GM21529 (cell line): Measurements from ENCODE around the gene S100A16.
A peak's percentile ranks its signal among the peaks of the same experiment; 100 is the strongest.
"Not testable (repeated sequence)": the region's sequence is repeated elsewhere in the genome, so short reads cannot be mapped to it uniquely, and the experiment has no call there.

Experiments used
- ATAC-seq: cut with Tn5 transposase; IDR thresholded peaks from one replicate; pipeline ENCODE4 v1.9.1; 2021; ENCODE audit not compliant: unreplicated experiment

The S100A16 gene

DNA sequence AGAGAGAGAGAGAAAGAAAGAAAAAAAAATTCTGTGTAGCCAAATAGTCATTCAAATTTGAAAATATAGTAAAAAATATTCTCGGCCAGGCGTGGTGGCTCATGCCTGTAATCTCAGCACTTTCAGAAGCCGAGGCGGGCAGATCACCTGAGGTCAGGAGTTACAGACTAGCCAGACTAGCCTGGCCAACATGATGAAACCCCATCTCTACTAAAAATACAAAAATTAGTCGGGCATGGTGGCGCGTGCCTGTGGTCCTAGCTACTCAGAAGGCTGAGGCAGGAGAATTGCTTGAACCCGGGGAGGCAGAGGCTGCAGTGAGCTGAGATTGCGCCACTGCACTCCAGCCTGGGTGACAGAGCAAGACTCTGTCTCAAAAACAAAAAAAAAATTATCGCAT lies 24.9 kb downstream of the S100A16 start:
- ATAC-seq, result not testable (repeated sequence)

DNA sequence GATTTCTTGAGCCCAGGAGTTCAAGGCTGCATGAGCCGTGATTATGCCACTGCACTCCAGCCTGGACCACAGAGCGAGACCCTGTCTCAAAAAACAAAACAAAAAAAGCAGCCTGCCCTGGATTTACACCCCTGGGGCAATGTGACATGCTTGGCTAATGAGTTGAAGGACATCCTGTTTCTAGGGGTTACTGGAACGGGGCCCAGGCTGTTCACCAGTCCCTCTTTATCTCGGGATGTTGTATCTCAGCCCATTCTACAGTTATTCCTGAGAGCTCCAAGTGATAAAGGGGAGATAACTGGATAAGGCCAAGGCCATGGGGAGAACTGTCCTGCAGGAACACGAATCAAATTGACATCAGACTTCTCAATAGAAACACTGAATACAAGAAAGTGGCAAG lies 25.6 kb downstream of the S100A16 start:
- no peak for ATAC-seq

DNA sequence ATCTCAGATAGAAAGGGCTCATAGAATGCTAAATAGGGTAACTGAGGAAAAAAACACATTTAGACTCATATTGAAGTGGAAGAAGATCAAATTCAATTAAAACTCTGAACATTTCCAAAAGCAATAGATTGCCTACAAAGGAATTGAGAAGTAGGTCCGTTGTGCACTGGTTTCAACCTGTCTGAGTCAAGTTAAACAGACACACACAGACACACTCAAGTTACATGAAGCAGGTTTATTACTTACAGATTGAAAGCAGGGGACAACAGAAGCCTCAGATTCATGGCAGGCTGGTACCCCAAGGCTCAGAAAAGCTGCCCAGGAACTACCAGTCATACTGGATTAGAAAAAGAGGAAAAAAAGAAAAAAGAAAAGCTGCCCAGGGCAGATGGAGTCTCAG lies 26.6 kb downstream of the S100A16 start:
- ATAC-seq, result no peak

DNA sequence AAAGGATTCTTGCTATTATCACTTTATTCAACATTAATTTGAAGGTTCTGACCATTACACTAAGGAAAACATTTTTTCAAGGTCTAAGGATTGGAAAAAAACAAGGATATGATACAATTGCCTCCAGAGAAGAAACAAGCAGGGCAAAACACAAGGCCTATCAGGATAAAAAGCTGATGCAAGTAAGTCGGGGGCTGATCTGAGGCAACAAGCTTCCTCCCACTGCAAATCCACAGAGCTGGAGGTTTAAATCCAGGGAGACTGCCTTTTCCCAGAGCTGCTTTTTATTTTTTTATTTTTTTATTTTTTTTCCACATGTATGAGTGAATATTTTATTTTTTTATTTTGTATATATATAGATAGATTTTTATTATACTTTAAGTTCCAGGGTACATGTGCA lies 27.9 kb downstream of the S100A16 start:
- no peak for ATAC-seq

DNA sequence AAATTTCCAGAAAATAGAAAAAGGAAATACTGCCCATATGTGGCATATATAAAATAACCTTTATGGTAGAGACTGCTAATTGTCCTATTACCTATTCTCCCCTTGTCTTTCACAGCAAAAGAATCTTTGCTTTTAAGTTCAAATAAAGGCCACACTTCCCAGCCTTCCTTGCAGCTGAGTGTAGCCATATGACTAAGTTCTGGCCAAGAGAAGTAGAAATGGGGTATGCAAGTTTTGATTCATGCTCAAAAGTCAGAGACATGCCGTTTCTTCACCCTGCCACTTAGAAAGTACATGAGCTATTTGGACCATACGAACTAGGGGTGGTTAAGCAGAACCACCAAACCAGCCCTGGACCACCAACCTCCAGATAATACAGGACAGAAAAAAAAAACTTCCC lies 29.0 kb downstream of the S100A16 start:
- ATAC-seq, result no peak

DNA sequence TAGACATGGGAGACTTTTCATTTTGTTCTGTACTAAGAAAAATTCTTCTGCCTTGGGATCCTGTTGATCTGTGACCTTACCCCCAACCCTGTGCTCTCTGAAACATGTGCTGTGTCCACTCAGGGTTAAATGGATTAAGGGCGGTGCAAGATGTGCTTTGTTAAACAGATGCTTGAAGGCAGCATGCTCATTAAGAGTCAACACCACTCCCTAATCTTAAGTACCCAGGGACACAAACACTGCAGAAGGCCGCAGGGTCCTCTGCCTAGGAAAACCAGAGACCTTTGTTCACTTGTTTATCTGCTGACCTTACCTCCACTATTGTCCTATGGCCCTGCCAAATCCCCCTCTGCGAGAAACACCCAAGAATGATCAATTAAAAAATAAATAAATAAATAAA lies 29.4 kb downstream of the S100A16 start:
- ATAC-seq, result not testable (repeated sequence)

DNA sequence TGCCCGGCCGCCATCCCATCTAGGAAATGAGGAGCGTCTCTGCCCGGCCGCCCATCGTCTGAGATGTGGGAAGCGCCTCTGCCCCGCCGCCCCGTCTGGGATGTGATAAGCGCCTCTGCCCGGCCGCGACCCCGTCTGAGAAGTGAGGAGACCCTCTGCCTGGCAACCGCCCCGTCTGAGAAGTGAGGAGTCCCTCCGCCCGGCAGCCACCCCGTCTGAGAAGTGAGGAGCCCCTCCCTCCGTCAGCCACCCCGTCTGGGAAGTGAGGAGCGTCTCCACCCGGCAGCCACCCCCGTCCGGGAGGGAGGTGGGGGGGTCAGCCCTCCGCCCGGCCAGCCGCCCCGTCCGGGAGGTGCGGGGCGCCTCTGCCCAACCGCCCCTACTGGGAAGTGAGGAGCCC lies 30.1 kb downstream of the S100A16 start:
- ATAC-seq, result not testable (repeated sequence)

DNA sequence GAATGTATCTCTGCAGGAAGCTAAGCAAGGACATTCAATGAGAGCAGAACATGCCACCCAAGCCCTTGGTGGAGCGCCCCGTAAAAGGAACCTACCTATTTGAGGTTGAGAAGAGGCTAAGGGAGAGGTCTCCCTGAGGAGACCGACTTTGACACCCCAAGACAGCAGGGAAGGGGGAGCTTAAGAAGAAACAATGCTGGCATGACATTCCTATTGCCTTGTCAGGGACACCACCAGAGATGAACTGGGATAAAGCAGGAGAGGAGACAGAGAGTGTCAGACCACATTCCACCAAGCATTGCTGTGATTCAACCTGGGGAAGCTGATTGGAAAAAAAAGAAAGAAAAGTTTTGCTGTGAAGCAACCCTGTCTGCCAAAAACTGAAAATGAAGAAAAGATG lies 34.0 kb downstream of the S100A16 start:
- no peak for ATAC-seq

DNA sequence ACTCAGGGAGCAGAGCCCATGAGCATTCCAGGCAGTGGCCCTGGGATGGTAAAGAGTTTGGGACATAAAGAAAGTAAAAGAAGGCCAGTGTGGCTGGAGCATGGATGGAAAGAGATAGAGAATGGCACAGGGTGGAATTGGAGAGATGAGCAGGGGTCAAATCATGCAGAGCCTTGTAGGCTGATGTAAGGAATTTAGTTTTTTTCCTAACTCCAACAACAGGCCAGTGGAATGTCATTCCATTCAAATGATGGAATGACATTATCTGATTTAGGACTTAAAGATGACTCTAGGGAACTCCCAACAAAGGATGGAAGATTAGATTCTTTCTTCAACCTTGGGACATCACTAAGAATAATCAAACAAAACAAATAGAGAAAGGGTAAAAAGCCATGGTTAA lies 34.4 kb downstream of the S100A16 start:
- no peak for ATAC-seq

DNA sequence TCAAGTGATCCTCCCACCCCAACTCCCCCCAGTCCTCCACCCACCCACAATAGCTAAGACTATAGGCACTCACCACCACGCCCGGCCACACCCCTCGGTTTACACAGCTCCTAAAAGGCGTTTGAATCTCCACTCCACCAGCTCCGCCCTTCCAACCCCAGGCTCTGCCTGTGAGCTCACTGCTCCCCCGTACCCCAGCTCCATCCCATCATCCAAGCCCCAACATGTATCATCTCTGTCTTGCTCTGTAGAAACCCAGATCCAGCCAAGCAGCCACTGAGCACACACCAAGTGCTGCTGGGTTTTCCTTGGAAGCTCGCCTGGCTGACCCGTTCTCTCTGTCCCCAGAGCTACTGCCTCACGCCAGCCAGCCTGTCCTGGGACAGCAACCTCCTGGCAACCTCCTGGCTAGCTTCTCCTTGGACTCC lies 35.3 kb downstream of the S100A16 start:
- ATAC-seq, result no peak

DNA sequence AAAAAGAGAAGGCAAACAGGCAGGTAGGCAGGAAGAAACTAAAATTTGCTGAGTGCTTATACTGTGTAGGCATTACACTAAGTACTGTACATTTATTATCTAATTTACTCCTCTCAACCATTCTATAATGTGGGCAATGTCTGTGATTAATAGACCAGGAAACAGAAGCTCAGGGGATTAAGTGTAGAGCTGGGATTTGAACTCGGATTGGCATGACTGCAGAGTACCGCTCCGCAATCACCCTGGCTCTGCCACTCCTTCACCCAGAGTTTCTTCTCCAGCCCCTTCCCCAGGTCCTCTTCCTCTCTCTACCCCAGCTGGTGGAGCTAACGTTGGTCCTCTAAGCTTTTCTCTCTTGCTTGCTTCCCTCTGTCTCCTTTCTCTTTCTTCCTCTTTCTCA lies 35.8 kb downstream of the S100A16 start:
- no peak for ATAC-seq

DNA sequence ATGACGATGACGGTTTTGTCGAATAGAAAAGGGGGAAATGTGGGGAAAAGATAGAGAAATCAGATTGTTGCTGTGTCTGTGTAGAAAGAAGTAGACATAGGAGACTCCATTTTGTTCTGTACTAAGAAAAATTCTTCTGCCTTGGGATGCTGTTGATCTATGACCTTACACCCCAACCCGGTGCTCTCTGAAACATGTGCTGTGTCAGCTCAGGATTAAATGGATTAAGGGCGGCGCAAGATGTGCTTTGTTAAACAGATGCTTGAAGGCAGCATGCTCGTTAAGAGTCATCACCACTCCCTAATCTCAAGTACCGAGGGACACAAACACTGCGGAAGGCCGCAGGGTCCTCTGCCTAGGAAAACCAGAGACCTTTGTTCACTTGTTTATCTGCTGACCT lies 37.4 kb downstream of the S100A16 start:
- not testable (repeated sequence) for ATAC-seq

DNA sequence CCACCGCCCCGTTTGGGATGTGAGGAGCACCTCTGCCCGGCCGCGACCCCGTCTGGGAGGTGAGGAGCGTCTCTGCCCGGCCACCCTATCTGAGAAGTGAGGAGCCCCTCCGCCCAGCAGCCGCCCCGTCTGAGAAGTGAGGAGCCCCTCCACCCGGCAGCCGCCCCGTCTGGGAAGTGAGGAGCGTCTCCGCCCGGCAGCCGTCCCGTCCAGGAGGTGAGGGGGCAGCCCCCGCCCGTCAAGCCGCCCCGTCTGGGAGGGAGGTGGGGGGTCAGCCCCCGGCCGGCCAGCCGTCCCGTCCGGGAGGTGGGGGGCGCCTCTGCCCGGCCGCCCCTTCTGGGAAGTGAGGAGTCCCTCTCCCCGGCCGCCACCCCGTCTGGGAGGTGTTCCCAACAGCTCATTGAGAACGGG lies 37.9 kb downstream of the S100A16 start:
- not testable (repeated sequence) for ATAC-seq

DNA sequence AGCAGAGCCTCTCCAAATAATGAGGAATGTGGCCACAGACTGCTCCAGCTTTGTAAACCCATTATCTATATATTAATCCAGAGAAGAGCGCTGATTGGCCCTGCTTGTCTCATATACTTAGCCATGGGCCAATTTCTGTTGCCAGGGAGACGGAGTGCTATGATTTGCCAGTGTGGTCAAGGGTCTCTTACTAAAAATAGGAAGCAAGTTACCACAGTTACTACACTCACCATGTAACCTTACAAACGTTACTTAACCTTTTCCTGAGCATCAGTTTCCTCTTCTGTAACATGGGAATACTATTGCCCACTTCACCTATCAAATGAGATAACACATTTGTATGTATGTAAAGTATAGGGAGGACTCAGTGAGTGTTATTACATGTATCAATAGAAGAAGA lies 39.6 kb downstream of the S100A16 start:
- no peak for ATAC-seq

DNA sequence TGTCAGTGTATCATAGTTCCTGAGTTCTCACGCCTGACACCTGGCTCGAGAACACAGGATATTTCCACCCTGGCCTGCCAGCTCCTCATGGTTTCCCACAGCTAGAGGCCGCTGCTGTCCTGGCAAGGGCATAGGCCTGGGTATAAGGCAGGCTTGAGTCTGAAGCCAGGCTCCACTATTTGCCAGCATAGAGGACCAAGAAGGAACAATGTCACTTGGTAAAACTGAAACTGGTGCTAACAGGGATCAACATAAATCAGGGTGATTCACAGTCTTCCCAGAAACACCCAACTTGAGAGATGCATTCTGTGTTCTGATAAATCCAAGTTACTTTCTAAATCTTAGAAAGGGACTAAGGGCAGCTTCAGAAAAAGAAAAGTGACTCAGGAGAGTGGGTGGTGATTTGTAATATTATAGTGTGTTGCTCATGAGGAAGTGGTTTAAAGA lies 40.3 kb downstream of the S100A16 start:
- ATAC-seq, result peak; percentile 80

DNA sequence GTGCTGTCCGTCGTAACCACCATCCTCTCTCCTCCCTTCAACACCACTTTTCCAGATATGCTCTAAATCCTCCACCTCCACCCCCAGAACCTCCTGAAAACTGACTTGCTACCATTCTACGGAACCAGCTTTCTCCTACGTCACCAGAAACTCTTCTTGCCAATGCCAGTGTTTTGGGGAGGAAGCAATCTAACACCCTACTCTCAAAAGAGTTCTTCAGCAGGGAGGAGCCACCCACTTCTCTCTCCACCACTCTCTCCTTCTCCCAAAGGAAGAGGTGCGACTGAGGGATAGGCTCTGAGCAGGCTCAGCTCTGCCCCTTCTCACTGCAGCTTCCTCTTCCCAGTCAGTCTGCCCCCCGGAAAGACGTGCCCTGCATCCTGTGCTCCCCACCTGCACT lies 41.2 kb downstream of the S100A16 start:
- ATAC-seq, result no peak

DNA sequence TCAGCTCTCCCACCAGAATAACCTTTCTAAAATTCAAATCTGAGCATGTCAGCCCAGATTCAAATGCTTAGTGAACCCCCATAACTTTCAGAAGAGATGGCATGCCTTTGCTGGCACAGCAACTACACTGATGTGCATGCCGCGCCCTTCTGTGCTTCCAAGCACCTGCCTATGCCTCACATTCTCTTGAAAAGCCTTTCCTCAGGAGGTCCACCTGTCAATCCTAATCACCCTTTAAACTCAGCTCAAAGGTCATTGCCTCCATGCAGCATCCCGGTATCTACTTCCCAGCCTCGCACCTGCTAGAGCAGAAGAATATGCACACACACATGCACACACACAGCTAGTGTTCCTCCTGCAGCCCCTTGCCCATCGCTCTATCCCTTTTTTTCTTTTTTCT lies 42.1 kb downstream of the S100A16 start:
- ATAC-seq, result no peak

DNA sequence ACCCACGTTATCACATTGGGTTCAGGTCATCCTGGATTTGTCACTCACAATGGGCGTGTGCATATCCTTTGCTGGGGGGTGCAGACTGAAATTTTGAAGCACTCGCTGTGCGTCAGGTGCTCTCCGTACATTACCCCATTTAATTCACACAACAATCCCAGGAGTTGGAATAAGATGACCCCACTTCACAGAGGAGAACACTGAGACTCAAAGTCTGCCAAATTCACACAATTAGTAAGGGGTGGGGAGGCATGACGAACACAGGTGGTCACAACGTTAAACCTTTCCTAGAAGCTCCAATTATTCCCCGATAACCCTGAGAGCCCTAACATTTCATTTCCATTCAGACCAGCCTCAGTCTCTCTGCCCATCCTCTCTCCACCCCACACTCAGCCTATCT lies 43.5 kb downstream of the S100A16 start:
- ATAC-seq, result no peak

DNA sequence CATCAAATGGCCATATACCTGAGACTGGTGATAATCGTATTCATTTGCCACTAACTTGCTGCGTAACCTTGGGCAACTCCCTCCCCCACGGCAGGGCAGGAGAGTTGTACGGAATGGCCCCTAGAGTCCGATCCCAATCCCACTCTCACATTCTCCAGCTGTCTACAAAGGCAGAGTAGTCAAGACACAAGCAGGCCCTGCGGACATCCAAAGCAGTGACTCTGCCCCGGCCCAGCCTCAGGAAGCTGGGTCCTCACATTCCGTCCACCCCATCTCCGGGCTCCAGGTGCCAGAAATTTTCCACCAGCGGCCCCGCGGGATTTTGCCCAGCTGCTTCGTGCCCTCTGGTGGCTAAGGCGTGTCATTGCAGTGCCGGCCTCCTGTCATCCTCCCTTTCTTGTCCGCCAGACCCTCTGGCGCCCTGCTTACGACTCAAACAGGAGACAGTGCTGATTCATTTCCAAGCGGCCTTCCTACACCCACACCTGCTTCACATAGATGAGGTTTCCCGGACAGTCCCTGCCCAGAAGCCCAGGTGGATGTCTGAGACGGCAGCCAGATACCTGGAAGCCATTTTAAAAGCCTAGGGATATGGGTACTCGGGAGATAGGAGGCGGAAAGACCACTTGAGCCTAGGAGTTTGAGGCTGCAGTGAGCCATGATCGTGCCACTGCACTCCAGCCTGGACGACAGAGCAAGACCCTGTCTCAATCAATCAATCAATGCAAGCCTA lies 44.4 kb downstream of the S100A16 start:
- ATAC-seq, result no peak

DNA sequence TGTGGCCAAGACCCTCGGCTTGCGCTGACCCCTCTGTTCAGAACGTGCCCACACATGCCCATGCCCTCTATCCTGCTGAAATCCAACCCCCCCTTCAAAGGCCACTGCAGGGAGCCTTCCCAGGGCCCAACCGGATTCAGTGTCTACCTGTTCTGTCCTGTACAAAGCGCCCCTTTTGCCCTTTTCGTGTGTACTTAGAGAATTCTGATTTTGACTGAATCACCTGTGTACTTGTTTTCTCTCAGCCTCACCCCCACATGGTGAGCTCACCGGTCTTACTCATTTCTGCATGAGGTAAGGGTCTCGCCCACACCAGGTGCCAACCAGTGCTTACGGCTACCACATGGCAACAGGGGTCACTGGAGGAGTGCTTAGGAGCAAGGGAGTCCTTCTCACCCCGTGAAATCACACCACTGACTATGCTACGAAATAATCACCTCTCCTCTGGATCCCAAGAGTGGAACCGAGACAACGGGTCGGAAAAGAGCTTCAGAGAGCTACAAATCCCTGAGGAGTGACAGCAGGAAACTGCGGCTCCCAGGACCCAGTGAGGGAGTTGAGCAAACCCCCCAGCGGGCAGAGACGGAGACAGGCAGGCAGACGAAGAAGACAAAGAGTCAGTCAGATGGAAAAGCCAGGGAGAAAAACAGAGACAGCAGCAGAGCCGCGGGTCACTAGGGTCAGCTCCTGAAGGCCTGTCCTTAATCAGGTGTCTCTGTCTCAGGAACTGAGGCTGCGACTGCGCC lies 45.1 kb downstream of the S100A16 start:
- ATAC-seq, result no peak

DNA sequence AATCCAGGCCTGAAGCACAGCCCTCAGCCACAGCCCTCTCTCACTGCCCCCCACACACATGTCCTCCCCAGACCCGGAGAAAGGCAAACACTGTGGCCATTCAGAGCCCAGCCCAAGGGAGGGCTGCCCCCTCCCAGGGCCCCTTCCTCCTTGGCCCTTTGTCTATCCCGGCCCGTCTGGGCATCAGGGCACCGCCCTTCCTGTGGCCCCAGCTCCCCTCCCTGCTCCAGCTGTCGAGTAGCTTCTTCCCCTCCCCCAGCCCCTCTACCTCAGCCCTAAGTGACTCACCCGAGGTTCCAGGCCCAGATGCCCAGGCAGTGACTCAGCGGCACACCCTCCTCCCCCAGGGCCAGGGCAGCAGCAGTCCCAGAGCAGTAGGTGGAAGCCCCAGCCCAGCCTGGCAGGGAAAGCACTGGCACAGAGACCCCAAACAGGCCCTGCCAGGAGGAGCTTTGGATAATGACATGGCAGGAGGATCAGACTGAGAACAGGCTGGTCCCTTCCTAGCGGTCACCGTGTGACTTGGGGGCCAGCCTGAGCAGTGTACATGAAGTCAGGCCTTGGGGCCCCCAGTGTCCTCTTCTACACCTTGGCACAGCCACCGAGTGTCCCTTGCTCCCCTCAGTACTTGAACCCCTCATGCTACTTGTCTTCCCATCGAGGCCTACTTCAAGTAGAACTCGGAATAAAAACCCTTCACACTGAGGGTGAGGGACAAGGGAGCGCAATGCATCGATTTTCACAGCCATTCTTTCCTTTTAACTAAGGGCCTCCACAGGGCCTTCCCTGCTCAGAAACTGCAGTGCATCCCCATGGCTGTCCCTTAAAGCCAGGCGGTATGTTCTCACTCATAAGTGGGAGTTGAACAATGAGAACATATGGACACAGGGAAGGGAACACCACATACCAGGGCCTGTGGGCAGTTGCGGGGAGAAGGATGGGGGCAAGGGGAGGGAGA lies 46.2 kb downstream of the S100A16 start:
- ATAC-seq, result peak; percentile 49
